ENCODE data around the gene TMEM116. TPM values are rescaled to one million over a fixed set of nuclear protein-coding genes. Genes with fewer than 3 reads are reported as not detected.
"Not testable (repeated sequence)": the region's sequence is repeated elsewhere in the genome, so short reads cannot be mapped to it uniquely, and the experiment has no call there.

TMEM116 gene
- total RNA-seq, 2 donors from 2014 or later: 6.1 to 7.0 TPM

DNA sequence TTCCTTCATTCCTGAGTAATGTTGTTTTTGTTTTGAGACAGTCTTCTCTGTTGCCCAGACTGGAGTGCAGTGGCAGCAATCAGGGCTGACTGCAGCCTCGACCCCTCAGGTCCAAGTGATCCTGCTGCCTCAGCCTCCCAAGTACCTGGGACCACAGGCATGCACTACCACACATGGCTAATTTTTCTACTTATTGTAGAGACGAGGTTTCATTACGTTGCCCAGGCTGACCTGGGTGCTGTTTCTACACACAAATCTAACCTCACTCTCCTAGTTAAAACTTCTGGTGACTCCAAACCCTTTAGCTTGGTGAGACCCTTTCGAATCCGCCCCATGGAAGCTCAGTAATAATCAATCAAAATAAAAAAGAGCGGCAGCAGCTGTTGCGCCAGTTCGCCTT is 1.3 kb downstream of the TMEM116 start:
- intact Hi-C loops (cut with DNase I): loop anchor here in 1 of 2 donors (10.0 kb wide), 1 partner anchor 67 kb away; no protein-coding TSS in a partner anchor
- no peak for DNase-seq (ENCODE audit: low spot score)

DNA sequence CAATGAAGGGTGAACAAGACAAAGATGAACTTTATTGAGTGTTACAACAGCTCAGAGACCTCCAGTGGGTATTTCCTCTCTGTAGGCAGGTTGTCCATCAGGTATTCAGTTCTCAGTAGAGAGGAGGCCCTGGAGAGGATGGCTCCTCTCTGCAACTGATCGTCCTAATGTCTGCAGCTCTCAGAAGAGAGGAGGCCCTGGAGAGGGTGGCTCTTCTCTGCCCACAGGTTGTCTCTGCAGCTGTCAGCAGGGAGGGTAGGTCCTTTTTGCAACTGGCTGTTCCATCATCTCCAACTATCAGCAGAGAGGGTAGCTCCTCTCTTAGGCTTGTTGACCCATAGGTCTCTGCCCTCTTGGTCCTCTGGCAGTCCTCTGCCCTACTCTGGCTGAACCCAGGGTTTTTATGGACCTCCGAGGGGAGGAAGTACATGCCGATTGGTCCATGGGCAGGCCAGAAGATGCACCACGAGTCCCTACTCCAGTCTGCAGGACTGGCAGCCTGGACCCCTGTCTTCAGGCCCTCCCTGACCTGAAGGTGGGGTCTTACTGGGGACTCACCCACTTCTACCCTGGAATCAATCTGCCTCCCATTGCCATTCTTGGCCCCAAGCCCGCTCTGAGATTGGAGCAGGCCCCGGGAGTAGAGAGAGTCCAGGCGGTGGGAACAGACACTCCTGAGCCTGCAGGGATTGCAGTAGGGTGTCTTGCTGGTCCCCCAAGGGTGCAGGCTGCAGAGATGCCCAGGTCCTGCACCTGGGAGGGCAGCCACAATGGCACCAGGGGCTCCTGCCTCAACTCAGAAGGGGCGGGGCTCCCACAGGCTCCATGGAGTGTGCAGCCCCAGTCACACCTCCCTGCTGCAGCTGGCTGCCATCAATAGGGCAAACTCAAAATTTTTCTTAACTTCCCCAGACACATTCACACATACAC is 2.3 kb downstream of the TMEM116 start:
- intact Hi-C loops (cut with DNase I): loop anchor here in 1 of 2 donors (10.0 kb wide), 1 partner anchor 66 kb away; no protein-coding TSS in a partner anchor
- no peak for DNase-seq (ENCODE audit: low spot score)

- intact Hi-C loops (cut with DNase I); DNase-seq (ENCODE audit: low spot score): not testable (repeated sequence)
These were observed 3.4 kb downstream of the TMEM116 start for GRCh38 chr12:112009596-112009995.

DNA sequence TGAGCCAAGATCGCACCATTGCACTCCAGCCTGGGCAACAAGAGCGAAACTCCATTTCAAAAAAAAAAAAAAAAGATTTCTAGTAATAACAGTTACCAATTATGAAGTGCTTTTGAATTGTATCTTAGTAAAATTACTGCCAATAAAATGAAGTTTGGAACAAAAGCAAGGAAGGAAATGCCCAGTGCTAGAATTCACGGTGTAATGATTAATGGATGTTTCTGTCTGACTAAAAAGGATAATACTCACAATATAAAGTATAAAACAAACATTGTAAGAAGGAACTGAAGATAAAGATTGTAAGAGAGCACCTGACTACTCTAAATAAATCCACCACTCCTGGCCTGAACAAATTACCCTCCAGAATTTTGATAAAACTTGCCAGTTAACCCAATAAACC is 4.0 kb downstream of the TMEM116 start:
- intact Hi-C loops (cut with DNase I): no loop called here
- DNase-seq (ENCODE audit: low spot score): no peak

GRCh38 chr12:112007945-112008344 is 5.0 kb downstream of the TMEM116 start:
- no peak for DNase-seq (ENCODE audit: low spot score)
- intact Hi-C loops (cut with DNase I): no loop called here

DNA sequence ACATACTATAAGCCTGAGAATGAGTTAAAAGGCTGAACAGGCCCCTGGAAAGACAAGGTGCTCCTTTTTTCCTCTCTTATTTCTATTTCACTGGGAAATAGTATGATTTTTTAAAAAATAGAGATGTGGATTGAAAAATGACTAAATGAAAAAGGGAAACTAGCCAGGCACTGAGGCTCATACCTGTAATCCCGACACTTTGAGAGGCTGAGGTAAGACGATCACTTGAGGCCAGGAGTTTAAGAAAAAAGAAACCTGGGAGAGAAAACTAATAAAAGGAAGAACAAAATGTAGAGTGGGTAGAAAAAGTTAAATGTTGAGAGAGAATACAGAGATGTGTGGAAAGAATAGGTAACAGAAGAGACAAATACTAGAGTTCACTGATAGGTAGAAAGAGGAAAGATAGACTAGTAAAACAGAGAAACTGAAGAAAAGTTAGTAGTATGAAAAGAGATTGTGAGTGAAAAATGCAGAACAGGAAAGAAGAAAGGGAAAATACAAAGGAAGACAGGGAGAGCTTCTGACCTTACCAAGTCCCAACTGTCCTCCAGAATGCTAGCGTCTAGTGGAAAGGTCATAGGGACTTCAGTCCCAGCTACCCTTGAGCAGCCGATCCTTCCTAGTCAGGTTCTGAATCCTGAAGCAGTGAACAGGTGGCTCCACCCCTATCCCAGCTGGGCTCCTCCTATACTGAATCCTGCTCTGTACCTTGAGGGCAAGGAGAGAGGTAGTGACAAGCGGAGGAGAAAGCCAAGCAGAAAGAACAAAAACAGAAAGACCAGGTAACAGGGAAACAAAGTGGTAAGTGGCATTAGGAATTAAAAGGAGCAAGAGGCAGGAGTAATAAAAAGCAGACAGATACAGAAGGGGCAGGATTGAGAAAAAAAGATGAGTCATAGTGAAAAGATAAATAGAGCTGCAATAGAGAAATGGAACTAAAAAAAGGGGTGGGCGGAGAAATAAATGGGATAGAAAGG is 7.3 kb downstream of the TMEM116 start:
- intact Hi-C loops (cut with DNase I): no loop called here
- no peak for DNase-seq (ENCODE audit: low spot score)

DNA sequence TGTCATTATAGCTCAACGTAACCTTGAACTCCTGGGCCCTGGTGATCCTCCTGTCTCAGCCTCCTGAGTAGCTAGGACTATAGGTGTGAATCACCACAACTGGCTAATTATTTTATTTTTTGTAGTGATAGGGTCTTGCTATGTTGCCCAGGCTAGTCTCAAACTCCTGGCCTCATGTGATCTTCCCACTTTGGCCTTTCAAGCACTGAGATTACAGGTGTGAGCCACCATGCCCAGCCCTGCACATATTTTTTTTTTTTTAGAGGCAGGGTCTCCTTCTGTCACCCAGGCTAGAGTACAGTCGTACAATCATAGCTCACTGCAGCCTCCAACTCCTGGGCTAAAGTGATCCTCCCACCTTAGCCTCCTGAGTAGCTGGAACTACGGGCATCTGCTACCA is 8.9 kb downstream of the TMEM116 start:
- DNase-seq (ENCODE audit: low spot score): no peak
- intact Hi-C loops (cut with DNase I): no loop called here

GRCh38 chr12:112001576-112001975 is 11.4 kb downstream of the TMEM116 start:
- DNase-seq (ENCODE audit: low spot score): no peak
- intact Hi-C loops (cut with DNase I): no loop called here

- no peak for DNase-seq (ENCODE audit: low spot score)
- intact Hi-C loops (cut with DNase I): no loop called here
These were observed 12.1 kb downstream of the TMEM116 start for GRCh38 chr12:112000820-112001219.

DNA sequence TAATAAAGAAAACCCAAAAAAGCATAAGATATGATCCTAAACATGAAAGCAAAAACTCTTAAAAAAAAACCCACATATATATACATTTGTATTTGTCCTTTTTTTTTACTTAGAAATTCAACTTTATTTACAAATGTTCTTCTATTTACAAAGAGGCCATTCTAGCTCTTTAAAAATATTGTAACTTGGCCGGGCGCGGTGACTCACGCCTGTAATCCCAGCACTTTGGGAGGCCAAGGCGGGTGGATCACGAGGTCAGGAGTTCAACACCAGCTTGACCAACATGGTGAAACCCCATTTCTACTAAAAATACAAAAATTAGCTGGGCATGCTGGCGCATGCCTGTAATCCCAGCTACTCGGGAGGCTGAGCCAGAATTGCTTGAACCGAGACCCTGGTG is 13.8 kb downstream of the TMEM116 start:
- intact Hi-C loops (cut with DNase I); DNase-seq (ENCODE audit: low spot score): not testable (repeated sequence)

DNA sequence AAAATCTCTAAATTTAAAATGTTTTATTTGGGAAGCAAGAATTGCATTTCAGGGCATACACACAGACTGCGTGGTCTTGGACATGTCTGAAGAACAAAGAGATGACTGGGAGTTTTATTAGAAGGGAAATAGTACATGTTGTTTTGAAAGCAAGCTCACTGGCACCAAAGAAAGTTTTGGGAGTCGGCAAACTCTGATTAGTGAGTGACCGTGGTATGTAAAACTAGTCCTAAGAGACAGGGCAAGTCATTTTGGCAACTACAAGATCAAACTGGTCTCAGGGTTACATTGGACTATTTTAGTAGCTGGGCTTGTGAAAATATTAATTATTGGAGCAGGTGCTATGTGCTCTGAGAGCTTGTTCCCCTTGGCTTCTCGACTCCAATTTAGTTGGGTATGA is 14.9 kb downstream of the TMEM116 start:
- intact Hi-C loops (cut with DNase I): no loop called here
- no peak for DNase-seq (ENCODE audit: low spot score)

DNA sequence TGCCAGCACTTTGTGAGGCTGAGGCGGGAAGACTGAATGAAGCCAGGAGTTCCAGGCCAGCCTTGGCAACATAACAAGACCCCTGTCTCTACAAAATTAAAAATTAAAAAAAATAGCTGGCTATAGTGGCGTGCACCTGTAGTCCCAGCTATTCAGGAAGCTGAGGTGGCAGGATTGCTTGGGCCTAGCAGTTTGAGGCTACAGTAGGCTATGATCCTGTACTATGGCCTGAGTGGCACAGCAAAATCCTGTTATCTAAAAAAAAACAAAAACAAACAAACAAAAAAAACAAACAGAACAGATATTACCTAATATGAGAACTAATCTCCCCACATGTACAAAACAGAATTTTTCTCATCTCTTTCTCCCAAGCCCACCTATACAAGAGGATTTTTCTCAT is 15.7 kb downstream of the TMEM116 start:
- no peak for DNase-seq (ENCODE audit: low spot score)

GRCh38 chr12:111995782-111996480 is 17.0 kb downstream of the TMEM116 start:
- no peak for DNase-seq (ENCODE audit: low spot score)
- intact Hi-C loops (cut with DNase I): no loop called here

More for the DNA sequence above, 15.7 kb downstream of the TMEM116 start:
- intact Hi-C loops (cut with DNase I): no loop called here

DNA sequence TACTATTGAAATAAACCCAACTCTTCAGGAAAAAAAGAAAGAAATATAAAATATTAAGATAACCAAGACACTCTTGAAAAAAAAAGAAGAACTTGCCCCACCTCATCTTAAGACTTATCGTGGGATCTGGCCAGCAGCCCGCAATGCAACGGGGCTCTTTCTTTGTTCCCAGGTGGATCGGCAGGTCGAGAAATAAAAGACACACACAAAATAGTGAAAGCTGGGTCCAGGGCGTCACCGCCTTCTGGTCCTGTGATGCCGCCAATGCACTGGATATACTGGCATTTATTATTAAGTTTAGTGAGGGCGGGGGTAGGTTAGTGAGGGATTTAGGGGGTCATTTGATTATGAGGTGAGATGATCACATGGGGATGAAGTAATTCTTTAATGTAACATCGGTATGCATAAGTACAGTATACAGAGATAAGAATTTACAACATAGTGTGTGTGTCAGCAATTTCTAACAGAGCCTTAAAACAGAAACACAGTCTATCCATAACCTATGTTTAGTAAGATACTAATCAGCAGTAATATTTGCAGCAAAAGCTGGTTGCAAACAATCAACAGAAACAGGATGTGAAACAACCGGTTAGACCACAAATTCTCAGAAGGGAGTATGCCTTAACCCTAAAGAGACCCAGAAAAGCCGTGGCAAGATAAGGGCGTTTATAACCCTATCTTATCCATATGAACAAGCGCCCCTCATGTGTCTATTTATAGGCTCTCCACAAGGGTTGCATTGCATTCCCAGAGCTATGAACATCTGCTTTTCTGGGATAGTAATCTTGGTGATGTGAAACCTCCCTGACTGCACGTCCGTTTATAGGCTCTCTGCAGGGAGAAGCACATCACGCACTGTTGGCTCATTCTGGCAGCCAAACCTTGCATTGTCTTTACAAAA is 18.5 kb downstream of the TMEM116 start:
- DNase-seq (ENCODE audit: low spot score): not testable (repeated sequence)
- intact Hi-C loops (cut with DNase I): loop anchor here in 1 of 2 donors (5.0 kb wide), 1 partner anchor 1192 kb away; no protein-coding TSS in a partner anchor

DNA sequence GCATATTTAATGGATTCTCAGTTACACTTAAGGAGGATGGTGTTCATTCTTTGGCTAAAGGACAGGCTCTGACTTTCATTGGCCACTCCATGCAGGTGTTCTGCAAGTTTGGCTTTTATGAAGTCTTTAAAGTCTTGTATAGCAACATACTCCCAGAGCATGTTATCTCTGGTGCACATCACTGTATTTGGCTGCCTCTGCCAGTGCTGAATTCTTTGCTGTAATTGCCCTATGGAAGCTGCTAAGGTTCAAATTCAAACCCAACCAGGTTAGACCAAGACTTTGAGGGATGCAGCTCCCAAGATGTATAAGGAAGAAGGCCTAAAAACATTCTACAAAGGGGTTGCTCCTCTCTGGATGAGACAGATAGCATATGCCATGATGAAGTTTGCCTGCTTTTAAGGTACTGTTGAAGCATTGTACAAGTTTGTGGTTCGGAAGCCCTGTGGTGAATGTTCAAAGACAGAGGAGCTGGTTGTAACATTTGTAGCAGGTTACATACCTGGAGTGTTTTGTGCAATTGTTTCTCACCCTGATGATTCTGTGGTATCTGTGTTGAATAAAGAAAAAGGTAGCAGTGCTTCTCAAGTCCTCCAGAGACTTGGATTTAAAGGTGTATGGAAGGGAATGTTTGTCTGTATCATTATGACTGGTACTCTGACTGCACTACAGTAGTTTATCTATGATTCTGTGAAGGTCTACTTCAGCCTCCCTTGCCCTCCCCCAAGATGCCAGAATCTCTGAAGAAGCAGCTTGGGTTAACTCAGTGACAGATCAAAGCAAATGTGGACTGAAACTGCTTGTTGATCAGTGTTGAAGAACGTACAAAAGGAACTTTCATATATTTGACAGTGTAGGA is 19.4 kb downstream of the TMEM116 start:
- intact Hi-C loops (cut with DNase I): loop anchor here in 1 of 2 donors (5.0 kb wide), 1 partner anchor 1191 kb away; no protein-coding TSS in a partner anchor
- DNase-seq (ENCODE audit: low spot score): no peak

DNA sequence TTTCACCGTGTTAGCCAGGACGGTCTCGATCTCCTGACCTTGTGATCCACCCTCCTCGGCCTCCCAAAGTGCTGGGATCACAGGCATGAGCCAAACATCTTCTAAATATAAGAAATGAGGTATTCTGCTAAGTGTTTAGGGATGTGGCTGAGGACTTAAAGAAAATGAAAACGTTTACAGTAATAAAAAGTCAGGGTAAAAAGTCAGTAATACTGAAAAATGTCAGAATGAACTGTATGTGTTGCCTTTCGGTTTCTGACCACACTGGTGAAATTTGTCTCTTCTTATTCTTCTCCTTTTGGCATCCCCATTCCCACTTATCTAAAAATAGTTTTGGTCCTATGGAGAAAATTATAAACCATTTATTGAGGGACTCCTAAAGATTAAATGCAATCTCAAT is 20.5 kb downstream of the TMEM116 start:
- DNase-seq (ENCODE audit: low spot score): no peak
- intact Hi-C loops (cut with DNase I): loop anchor here in 1 of 2 donors (5.0 kb wide), 1 partner anchor 1190 kb away; no protein-coding TSS in a partner anchor

- intact Hi-C loops (cut with DNase I): loop anchor here in 1 of 2 donors (5.0 kb wide), 1 partner anchor 1190 kb away; no protein-coding TSS in a partner anchor
- no peak for DNase-seq (ENCODE audit: low spot score)
These were observed 21.0 kb downstream of the TMEM116 start for GRCh38 chr12:111991946-111992345.

All from posterior vena cava (tissue), 2 donors.